HG03025 (cell line): Measurements from ENCODE around the gene OSTN.

Experiments
- ATAC-seq: cut with Tn5 transposase; IDR thresholded peaks from one replicate; pipeline ENCODE4 v1.9.1; 2021; ENCODE audit warnings: mild to moderate bottlenecking, moderate library complexity; ENCODE audit not compliant: unreplicated experiment, low FRiP score

OSTN gene

DNA sequence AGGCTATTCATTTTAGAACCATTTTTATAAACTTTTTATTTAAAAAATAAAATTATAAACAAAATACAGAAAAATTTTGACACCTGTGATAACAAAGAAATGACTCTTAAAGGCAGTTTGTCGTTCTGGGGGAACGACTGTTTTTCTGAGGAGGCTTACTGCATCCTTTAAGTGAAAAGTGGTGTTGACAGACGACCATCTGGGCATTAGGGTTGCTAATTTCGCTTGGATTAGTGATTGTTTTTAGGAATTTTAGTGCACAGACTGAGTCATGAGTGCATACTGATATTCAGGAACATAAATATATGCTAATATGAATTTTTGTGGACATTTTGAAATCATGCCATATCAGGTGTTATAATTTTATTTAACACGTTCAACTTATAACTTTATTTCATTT, 28.5 kb downstream of the OSTN start:
- ATAC-seq = no peak

DNA sequence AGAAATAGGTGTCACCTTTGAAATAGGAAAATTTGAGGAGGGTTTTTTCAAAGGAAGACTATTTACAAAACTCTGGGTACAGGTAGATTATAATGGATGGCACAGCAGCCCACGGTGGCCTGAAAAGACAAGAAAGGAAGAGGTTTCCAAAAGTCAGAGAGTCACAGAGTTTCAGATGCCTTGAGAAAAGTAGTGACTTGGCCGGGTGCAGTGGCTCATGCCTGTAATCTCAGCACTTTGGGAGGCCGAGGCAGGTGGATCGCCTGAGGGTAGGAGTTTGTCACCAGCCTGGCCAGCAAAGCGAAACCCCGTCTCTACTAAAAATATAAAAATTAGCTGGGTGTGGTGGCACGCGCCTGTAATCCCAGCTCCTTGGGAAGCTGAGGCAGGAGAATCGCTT, 35.2 kb downstream of the OSTN start:
- no peak for ATAC-seq

DNA sequence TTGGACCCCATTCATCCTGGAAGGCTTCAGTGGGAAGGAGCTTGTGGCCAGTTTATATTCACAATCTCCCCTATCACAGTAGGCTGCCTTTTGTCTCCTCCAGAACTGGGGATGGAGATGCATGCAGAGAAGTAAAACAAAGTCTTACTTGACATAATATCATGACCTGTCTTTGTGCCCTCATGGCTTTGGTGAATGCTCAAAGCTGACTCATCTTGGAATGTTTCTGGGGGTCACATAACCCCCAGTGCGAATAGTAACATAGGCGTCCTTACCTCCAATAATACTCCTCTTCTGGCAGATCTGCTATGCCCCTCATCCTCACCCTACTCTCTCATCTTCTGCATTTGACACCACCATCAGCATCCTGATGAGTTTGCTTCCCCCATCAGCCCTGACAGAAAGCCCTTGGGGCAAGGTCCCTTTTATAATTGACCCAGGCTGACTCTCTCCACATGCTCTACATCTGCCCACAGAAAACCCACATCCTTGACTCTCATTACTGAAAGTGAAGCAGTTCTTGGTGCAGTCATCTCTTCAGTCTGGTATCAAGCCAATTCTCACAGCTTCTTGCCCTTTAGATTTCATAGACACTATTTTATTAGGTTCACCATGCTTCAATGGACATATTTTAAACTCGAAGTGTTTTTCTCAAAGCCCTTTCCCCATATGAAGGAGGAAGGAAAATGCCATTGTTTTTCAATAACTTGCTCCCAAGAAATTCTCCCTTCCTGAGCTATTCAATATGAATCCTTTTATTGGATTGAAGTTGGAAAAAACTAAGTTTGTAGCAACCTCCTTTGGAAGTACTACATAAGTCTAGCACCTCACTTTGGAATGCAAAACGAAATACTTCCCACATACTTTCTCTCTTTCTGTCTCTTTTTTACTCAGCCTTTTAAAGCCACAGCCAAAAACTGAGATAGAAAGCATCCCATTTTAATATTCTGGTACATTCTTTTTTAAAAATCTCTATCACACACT, 36.6 kb downstream of the OSTN start:
- peak; percentile 99 for ATAC-seq

DNA sequence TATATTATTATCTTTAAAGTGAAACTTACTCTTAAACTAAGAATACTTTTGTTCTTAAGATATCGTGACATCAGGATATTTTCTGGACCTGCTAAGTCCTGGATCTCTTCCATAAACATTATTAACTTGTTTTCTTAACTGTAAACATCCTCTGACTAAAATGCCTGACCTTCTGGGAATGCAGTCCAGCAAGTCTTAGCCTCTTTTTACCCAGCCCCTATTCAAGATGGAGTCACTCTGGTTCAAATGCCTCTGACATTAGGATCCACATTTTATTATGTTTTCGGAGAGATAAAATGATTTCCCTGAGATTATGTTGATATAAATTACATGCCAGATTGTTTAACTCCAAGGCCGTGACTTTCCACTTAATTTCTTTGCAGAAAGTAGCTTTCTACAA, 37.6 kb downstream of the OSTN start:
- ATAC-seq = no peak

DNA sequence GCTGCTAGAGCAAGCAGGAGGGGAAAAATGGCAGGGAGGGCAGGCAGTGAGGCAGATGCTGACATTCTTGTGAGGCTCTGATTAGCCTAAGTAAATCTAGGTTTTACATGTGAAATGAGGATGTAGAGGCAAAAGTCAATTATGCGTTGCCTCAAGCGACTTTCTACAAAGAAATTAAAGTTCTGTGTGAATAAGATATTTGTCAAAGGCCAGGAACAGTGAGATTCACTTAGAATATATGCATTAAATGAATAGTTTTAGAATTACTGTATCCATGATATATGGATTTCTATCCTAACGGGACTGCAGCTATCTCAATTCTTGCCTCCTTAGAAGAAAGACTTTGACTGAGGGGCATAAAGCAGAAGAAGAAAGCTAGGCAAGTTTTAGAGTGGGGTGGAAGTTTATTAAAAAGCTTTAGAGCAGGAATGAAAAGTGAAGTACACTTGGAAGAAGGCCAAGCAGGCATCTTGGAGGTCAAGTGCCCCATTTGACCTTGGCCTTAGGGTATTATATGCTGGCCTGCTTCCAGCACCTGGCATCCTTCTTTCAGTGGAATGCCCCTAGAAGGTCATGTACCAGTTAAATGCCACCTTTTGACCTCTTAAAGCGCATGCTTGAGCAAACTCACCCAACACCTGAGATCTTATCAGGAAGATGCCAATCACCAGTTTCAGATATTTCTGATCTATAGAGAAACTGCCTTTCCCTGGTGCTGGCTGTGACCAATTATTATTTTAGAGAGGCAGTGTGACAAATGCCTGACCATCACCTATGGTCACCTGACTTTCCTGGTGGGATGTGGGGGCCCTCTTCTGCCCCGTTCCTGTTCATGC, 38.2 kb downstream of the OSTN start:
- no peak for ATAC-seq

DNA sequence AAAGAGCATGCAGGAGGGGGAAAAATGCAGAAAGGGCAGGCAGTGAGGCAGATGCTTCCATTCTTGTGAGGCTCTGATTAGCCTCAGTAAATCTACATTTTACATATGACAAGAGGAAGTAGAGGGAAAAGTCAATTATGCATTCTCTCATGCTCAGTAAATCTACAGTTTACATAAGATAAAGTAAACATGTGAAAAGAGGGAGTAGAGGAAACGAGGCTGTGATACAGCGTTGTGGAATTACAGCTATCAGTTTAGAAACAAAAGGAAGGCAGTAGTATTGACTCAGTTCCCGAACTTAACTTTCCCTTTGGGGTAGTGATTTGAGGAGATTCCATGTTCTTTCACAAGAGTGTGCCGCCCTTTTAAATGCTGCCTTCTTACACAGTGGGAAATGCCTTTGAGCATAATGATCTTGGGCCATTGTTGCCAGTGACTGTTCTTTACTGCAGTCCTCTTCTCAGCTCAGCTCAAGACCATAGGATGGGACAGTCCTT, 39.3 kb downstream of the OSTN start:
- no peak for ATAC-seq

DNA sequence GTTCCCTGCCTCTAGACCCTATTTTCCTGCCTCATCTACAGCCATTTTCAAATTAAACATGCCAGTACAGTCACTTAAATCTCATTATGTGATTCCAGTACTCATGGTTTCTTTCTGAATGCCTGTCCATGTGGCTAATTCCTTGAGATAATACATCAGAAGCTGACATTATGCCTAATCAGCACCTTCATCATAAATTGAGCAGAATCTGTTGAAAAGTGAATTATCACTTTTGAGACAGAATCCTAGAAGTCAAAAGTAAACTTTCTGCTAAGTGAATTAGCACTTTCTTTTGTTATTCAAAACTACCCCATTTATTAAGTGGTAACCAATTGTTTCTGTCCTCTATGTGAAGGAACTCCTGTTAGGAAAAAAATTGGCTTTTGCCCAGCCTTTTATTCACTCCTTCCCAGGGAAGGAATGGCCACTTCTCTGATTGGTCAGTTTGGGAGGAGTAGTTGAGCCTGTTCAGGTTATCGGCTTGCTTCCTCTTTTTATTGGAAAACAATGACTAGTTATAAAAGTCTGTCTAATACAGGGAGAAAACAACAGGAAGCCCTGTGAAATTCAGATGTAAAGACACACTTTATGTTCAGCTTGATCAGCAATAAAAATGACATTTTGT, 40.5 kb downstream of the OSTN start:
- ATAC-seq = no peak

DNA sequence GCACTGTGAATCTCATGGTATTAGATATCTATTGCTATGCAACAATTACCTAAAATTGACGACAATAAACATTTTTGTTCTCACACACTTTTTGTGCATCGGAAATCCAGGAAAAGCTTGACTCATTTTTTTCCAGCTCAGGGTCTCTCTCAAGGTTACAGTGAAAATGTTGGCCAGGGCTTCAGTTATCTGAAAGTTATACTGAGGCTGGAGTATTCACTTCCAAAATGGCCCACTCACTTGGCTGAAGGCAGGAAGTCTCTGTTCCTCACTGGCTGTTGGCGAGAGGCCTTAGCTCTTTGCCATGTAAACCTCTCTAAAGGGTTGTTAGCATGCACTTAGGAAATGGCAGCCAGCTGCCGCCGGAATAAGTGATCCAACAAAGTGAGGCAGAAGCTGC, 41.4 kb downstream of the OSTN start:
- ATAC-seq = no peak

DNA sequence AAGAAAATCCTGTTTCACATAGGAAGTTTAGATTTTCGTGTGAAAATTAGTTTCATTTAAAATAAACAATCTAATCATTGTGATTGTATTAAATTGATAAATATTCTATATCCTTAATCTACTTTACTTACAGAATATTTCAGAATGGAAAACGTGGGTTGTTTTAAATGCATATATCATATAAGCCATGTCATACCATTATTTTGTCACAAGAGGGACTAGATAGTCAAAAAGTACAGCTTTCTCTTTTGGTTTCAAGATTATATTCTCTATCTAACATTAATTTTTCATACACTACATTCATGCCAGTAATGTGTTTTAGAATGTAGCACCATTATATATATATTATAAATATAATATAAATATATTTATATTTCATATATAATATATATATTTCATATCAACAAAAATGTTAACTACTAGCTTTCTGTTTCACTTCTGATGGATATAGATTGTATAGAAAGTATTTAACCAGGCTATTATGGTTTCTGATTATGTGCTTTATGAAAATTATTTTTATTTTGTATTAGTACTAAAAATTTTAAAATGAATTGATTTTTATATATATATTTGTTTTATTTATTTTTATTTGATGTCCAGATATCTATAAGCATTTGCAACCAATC, 45.3 kb downstream of the OSTN start:
- ATAC-seq = peak; percentile 45

DNA sequence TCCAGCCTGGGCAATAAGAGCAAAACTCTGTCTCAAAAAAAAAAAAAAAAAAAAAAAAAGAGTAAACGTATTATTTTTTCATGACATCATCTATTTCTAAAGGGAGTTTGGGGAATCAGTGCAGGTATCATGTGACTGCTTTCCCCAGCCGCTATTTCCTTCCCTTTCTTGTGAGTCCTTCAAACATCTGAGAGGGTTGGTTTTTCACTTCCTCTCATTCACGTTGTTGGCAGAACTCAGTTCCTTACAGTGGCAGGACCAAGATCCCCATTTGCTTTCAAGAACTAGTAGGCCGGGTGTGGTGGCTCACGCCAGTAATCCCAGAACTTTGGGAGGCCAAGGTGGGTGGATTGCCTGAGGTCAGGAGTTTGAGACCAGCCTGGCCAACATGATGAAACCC, 47.0 kb downstream of the OSTN start:
- ATAC-seq = peak; percentile 69

DNA sequence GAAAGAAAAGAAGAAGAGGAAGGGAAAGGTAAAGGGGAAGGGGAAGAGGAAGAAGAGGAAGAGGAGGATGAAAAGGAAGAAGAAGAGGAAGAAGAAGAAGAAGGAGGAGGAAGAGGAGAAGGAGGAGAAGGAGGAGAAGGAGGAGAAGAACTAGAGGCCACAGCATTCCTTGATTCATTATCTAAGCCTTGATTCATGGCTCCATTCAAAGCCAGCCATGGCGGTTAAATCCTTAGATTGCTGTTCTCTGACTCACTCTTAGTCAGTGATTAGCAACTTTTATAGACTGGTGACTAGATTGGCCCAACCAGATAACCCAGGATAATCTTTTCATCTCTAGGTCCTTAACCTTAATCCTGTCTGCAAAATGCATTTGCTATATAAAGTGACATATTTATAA, 47.6 kb downstream of the OSTN start:
- ATAC-seq = no peak

DNA sequence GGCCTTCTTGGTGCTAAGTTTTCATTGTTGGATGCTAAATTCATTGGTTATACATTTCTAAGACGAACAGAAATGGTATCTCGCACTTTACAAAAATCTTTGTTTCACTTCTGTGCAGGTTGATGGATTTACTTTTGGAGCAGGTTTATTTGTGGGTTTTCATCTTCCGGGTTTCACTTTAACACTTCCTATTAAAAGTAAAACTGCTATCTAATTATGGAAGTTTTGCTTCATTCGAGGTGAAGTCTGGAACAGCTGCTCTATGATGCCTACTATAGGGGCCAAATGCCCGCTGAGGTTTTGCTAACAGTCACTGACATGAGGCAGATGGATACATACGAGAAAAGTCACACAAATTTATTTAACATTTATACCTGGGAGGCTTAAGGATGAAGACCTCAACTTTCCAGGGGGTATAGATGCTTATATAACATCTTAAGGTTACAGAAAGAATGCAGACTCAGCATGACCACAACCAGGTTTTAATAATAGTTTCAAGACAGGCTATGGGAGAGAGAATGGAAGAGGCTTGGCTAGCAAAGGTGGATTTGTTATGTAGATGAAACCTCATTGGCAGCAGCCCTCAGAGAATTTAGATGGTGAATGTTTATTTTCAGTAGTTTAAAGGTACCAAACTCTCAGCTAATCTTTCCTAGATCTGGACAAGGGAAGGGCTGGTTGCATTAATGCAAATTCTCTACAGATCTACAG, 54.2 kb downstream of the OSTN start:
- ATAC-seq = peak; percentile 57

DNA sequence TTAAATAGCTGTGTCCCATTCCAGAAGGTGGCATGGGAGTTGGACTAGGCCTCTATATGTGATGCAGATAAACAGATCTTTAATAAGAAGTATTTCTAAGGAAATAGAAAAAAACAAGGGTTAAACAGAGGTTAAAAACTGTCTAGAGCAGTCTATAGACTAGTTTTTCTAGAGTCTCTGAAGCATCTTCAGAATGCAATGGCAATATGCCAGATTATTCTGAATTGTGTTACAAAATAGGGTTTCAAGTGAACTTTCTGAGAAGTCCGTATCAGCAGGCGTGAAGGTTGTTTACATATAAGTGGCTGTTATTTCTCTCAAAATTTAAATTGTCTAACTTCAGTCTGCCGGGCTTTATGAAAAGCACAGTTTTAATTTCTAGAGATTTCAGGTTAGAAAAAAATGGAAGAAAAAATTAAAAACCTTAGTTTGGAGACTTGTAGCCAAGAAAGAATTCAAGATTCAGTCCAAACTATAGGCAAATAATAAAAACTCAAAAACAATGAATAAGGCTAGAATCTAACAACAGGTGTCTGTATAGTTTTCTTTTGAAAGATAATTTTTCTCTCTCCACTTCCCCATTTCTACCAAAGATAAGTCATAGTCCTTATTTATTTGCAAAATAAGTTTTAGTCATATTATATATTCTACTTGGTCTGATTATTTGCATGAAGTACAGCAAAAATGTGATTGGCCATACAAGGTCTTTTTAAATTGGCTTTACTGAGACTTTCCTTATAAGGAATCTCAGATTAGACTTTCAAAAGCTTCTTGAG, 55.2 kb downstream of the OSTN start:
- no peak for ATAC-seq

DNA sequence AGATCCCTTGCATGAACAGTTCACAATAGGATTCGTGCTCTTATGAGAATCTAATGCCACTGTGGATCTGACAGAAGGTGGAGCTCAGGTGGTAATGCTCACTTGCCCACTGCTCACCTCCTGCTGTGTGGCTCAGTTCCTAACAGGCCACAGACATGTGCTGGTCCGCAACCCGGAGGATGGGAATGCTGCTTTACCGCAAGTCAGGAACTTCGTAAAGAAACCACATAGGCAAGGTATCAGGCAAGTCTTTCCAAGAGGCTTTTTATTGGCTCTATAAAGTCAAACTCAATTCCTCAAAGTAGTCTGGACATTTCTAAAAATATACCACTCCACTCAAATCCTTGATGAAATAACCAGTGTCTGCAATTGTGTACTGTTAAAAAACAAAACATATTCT, 56.1 kb downstream of the OSTN start:
- ATAC-seq = no peak

DNA sequence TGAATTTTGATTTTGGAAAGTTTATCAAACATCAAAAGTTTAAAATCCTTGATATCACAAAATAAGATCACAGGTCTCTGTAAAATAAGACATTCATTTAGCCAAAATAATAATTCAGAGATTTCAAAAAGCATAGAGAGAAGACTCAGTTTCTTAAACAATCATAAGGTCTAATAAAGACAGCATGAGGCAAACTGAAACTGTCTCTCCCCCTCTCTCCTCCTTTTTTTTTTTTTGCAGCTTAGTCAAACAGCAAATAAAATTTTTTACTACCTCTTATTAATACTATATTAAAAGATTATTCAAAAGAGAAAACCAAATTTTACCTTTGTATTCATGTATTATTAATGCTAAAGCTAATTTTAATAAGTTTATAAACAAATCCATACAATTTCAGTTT, 57.4 kb downstream of the OSTN start:
- no peak for ATAC-seq

DNA sequence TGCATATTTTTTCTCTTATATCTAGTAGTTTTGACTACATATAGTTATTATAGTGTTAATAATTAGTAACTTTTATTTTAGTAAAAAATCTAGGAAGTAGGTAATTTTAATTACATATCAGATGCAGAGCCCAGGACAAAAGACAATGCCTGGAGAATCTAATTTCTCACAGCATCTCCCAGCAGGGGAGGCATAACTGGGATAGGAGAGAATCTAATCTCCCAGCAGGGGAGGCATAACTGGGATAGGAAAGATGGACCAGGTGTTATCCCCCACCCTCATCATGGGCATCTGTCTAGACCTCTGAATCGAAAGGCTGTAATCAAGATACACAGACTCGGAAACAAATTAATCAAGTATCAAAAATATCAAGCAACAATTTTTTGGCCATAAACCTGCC, 58.2 kb downstream of the OSTN start:
- no peak for ATAC-seq

DNA sequence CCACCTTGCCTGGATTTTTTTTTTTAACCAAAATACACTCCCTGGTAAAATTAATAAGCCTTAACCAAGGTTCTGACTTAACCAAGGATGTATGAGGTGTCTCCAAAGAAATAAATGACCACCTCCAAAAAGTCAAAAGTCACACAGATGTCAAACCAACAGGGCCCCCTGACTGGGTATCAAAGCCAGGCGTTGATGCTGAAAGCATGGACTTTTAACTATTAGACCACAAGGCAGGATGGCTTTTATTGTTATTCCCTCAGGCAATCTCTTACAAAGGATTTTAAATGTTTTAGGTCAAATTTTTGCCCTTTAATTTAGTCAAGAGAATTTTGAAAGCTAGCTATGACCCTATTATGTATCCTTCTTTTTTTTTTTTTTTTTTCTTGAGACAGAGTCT, 60.4 kb downstream of the OSTN start:
- no peak for ATAC-seq

DNA sequence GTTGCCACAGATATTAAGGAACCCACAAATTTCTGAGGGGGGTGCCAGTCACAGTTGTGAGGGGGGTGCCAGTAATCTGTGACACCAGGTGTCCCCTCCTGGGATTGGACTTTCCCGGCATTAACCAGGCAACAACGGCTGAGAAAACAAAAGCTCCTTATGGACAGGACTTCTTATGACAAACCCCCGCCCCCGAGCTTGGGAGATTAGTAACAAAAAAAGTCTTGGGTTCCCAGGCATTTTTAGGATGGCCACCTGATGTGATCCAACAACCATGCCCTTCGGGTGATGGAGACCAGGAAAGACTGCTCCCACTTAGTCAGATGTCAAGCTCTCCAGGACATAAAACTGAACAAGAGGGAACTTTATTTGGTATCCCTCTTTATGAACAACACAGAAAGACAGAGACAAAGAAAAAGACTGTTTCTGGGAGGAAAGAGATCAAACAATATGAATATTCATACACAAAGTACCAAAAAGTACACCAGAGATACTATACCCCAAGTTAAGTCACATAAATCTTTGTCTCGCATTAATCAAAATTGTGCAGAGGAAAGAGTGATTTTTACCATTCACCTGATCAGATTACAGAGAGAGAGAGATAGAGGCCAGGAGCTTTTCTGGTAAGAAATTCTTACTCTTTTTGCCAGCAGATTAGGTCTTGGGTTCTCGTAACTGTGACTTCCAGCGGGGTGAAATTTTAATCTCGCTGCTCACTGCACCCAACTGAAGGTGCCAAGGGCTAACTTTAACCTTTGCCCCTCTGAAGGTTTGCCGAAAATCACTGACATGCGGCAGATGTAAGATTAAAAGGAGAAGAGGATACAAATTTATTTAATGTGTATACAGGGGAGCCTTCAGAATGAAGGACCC, 61.6 kb downstream of the OSTN start:
- ATAC-seq = no peak
